ENCODE results near the gene HOXB9. TPM values are rescaled to one million over a fixed set of nuclear protein-coding genes. Genes with fewer than 3 reads are reported as not detected.

The HOXB9 gene
- total and polyA plus RNA-seq, 9 of the 15 experiments (the other 6 are each of a cell fraction or from before 2014, with no cell fraction given), result 3.1 to 196 (median 77.6) TPM

- TF ChIP-seq, protein P1, sequence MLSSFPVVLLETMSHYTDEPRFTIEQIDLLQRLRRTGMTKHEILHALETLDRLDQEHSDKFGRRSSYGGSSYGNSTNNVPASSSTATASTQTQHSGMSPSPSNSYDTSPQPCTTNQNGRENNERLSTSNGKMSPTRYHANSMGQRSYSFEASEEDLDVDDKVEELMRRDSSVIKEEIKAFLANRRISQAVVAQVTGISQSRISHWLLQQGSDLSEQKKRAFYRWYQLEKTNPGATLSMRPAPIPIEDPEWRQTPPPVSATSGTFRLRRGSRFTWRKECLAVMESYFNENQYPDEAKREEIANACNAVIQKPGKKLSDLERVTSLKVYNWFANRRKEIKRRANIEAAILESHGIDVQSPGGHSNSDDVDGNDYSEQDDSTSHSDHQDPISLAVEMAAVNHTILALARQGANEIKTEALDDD (IDR thresholded peaks at IDR 0.05), result no peak
- TF ChIP-seq GATAD2B (IDR thresholded peaks at IDR 0.05; ENCODE audit: borderline replicate concordance) (no peak), ZNF316 (IDR thresholded peaks at IDR 0.05) (peak; percentile 94), ATF3 (IDR thresholded peaks at IDR 0.05) (0 out of 2 replicates have a peak, but pooled peaks have one; percentile 15), ATF3 (CRISPR knock-in tag; conservative IDR thresholded peaks at IDR 0.05) (no peak), ATF7 (IDR thresholded peaks at IDR 0.05) (no peak), SREBF2 (CRISPR knock-in tag; IDR thresholded peaks at IDR 0.05) (no peak), ZSCAN29 (IDR thresholded peaks at IDR 0.05) (no peak), MBD2 (IDR thresholded peaks at IDR 0.05; ENCODE audit: borderline replicate concordance, low read depth) (no peak), ZNF507 (tag; conservative IDR thresholded peaks at IDR 0.05) (no peak), ZNF766 (CRISPR knock-in tag; conservative IDR thresholded peaks at IDR 0.05) (no peak), ZNF41 (CRISPR knock-in tag; conservative IDR thresholded peaks at IDR 0.05) (no peak), MAFG (tag; conservative IDR thresholded peaks at IDR 0.05) (peak; percentile 75), ZNF551 (CRISPR knock-in tag; IDR thresholded peaks at IDR 0.05) (no peak), MTF1 (CRISPR knock-in tag; IDR thresholded peaks at IDR 0.05; ENCODE audit: borderline replicate concordance) (no peak), MYC (IDR thresholded peaks at IDR 0.05; ENCODE audit: low read depth, low read length) (no peak), MYC (CRISPR knock-in tag; IDR thresholded peaks at IDR 0.05; ENCODE audit: borderline replicate concordance, low read depth) (no peak), C11orf30 (IDR thresholded peaks at IDR 0.05; ENCODE audit: low read depth) (peak; percentile 91), ZNF274 (IDR thresholded peaks at IDR 0.05; ENCODE audit: borderline replicate concordance, low read depth, low read length) (no peak), POLR2A (conservative IDR thresholded peaks at IDR 0.05) (no peak), KAT8 (IDR thresholded peaks at IDR 0.05; ENCODE audit: low read depth) (no peak)
- TF ChIP-seq, protein P2, sequence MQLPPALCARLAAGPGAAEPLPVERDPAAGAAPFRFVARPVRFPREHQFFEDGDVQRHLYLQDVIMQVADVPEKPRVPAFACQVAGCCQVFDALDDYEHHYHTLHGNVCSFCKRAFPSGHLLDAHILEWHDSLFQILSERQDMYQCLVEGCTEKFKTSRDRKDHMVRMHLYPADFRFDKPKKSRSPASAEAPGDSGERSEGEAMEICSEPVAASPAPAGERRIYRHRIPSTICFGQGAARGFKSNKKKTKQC (CRISPR knock-in tag; IDR thresholded peaks at IDR 0.05), result no peak
- TF ChIP-seq, protein P3, sequence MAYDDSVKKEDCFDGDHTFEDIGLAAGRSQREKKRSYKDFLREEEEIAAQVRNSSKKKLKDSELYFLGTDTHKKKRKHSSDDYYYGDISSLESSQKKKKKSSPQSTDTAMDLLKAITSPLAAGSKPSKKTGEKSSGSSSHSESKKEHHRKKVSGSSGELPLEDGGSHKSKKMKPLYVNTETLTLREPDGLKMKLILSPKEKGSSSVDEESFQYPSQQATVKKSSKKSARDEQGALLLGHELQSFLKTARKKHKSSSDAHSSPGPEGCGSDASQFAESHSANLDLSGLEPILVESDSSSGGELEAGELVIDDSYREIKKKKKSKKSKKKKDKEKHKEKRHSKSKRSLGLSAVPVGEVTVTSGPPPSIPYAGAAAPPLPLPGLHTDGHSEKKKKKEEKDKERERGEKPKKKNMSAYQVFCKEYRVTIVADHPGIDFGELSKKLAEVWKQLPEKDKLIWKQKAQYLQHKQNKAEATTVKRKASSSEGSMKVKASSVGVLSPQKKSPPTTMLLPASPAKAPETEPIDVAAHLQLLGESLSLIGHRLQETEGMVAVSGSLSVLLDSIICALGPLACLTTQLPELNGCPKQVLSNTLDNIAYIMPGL (CRISPR knock-in tag; IDR thresholded peaks at IDR 0.05), result no peak
- TF ChIP-seq, protein P4, sequence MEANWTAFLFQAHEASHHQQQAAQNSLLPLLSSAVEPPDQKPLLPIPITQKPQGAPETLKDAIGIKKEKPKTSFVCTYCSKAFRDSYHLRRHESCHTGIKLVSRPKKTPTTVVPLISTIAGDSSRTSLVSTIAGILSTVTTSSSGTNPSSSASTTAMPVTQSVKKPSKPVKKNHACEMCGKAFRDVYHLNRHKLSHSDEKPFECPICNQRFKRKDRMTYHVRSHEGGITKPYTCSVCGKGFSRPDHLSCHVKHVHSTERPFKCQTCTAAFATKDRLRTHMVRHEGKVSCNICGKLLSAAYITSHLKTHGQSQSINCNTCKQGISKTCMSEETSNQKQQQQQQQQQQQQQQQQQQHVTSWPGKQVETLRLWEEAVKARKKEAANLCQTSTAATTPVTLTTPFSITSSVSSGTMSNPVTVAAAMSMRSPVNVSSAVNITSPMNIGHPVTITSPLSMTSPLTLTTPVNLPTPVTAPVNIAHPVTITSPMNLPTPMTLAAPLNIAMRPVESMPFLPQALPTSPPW (CRISPR knock-in tag; IDR thresholded peaks at IDR 0.05), result 0 out of 2 replicates have a peak, but pooled peaks have one; percentile 27
- TF ChIP-seq, protein P5, sequence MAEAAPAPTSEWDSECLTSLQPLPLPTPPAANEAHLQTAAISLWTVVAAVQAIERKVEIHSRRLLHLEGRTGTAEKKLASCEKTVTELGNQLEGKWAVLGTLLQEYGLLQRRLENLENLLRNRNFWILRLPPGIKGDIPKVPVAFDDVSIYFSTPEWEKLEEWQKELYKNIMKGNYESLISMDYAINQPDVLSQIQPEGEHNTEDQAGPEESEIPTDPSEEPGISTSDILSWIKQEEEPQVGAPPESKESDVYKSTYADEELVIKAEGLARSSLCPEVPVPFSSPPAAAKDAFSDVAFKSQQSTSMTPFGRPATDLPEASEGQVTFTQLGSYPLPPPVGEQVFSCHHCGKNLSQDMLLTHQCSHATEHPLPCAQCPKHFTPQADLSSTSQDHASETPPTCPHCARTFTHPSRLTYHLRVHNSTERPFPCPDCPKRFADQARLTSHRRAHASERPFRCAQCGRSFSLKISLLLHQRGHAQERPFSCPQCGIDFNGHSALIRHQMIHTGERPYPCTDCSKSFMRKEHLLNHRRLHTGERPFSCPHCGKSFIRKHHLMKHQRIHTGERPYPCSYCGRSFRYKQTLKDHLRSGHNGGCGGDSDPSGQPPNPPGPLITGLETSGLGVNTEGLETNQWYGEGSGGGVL (CRISPR knock-in tag; IDR thresholded peaks at IDR 0.05), result no peak
Observed at GRCh38 chr17:48609033-48609432, 17.1 kb downstream of the HOXB9 start (continued).

Measured in K562 (cell line).